DMS114 treated with DMSO at 0.1 percent for 48 hours (cell line): ENCODE measurements around the gene WDR27.

Experiments
- DNase-seq: peaks from one replicate; lab custom pipeline; 2025; ENCODE audit not compliant: unreplicated experiment; lab: John Stamatoyannopoulos, UW

Gene WDR27

DNA sequence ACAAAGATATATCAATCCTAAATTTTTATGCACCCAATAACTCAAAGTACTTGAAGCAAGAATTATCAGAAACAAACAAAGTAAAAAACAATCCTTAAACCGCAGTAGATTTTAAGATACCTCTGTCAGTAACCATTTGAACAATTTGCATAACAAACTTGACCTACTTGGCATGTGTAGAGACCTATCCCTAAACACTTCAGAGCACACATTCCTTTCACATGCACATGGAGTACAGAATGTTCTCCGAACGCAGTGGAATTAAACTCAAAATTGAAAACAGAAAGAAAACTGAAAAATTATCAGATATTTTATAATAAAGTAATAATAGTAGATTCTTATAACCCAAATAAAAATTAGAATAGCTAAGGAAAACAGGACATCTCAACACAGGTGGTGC, 285.6 kb downstream of the WDR27 start:
- no peak for DNase-seq

DNA sequence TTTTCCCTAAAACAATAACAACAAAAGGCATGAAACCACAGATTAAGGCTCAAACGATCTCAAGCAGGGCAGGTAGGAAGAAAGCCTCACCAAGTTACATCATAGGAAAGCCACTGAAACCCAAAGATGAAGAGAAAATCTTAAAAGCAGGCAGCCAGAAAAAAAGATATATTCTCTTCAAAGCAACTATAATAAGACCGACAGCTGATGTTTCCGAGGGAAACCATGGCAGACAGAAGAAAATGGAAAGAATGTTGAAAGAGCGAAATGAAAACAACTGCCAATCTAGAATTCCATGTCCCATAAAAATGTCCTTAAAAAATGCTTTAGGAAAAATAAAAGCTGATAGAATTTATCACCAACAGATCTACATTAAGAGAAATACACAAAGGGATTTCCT, 286.6 kb downstream of the WDR27 start:
- no peak for DNase-seq

DNA sequence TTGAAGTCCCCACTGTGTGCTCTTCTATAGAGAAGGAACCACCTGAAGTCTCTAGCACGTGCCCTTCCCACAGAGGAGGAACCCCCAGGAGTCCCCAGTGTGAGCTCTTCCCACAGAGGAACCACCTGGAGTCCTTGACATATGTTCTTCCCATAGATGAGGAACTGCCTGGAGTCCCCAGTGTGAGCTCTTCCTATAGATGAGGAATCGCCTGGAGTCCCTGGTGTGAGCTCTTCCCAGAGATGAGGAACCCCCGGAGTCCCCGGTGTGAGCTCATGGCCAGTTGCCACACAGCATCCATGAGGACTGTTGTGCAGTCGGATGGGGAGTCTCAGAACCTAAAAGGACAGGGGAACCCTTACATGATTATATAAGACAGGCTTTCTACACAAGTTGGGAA, 290.1 kb downstream of the WDR27 start:
- no peak for DNase-seq

DNA sequence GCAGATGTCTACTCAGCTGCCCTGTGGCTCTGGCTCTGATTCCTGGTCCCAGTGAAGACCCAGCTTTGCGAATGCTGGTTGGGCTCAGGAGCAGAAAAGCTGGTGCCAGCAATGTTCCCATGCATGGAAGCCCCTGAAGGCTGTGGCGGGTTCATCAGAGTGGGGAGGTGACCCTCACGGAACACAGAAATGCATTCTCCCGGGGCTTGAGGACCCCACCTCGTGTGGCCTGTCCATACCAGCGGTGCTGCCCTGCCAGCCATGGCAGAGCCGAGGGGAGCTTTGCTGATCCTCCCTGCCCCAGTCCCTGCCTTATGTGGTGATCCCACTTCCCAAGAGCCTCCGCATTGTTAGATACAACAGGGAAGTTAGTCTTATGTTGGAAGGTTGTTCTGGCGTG, 290.5 kb downstream of the WDR27 start:
- no peak for DNase-seq

DNA sequence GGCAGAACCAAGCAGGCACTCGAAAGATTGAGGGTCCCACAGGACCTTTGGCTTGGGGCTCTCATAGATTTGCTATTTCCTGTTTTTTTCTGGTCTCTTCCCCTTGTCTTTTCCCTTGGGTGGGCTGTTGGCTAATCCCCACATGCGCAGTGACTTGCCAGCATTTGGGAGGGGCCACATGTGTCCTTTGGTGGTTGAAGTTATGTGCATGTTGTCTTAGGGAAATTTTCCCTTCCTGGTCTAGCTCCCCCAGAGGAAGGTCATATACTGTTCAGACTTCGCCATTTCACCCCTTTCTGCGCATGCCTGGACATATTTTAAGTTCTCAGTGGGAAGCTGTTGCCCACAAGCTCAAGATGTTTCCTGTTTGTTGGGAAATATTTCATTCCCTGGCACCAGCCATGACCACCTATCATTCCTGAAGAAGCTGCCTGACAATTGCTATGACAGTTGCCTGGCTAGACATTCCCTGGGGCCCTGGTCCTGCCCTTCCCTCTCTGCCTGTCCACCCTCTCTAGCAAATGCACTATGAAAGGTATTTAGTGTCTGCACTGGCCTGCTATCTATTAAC, 292.0 kb downstream of the WDR27 start:
- DNase-seq: no peak

DNA sequence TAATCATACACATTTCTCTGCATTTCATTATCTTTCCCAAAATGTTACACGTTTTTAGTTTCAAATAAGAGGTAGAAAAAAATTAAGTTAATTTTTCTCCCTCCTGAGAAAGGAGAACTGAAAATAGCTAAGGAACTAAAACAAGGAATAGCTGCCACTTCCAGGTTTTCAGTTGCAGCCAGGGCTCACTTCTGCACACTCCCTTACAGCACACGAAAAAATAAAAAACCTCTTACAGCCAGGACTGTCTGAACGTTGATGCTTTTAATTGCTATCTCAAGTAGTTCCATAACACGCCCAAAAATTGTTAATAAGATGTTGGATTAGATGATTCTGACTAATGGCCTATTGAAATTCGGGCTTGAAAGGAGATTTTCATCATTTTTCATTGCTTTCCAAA, 294.5 kb downstream of the WDR27 start:
- DNase-seq: no peak
